K562 (cell line): ENCODE data around the gene SH3GLB2. TPM values are rescaled to one million over a fixed set of nuclear protein-coding genes. Genes with fewer than 3 reads are reported as not detected.

Experiments used
- ATAC-seq: fragments of 200-7000 bp; cut with Tn5 transposase; 3 replicates; pipeline ENCODE4 v1.9.1; 2020; ENCODE audit warnings: moderate library complexity
- BruUV-seq: library from RNA; stranded (reverse); fragments of 400-500 nt; replicated peaks from 2 replicates; lab custom pipeline; 2021; lab: Mats Ljungman, UMichigan
- CTCF ChIA-PET: fragments of 300-600 bp; formaldehyde crosslinking; extraction: SDS; loops from one replicate; lab custom pipeline; 2021; ENCODE audit warnings: low intra/inter-chr PET ratio; lab: Yijun Ruan, JAX
- POLR2A ChIA-PET: fragments of 300-600, 350-650 bp; sonication (Branson Sonifier 250); formaldehyde crosslinking; extraction: SDS; loops from one replicate; lab custom pipeline; 2021; ENCODE audit warnings: antibody characterized with exemption, inconsistent platforms; lab: Yijun Ruan, JAX
- DNase-seq, 4 experiments: peaks; one replicate each; pipeline versions ENCODE4 v3.0.0 to v3.0.0-alpha.2; 2011 to 2018; ENCODE audit warnings: low spot score in 3 of 4, mixed read lengths in 3 of 4; ENCODE audit errors: extremely low read depth in 1 of 4
- FAIRE-seq: peaks from 2 replicates; lab custom pipeline; 2011; peaks lifted over from hg19 to GRCh38; lab: Jason Lieb, UNC
- H2AFZ ChIP-seq: 2 replicates; pipeline ENCODE4 v1.6.0; 2011; ENCODE audit warnings: low read depth, low read length, control low read depth, inconsistent platforms
- H3K27ac ChIP-seq: fragments of 200-600 bp; 3 replicates; pipeline ENCODE4 v1.8.0; 2011; ENCODE audit warnings: low read depth, mild to moderate bottlenecking, control low read depth, inconsistent platforms, low read length, moderate library complexity, mixed read lengths; ENCODE audit errors: extremely low read depth
- H3K27me3 ChIP-seq, 2 experiments: fragments of 300-600 bp in 1 of 2; 2 replicates in 1 of 2; 3 replicates in 1 of 2; pipeline versions ENCODE4 v1.6.0 to v1.8.0; 2011; ENCODE audit warnings: inconsistent platforms in 2 of 2, low read length in 2 of 2, mild to moderate bottlenecking in 1 of 2, mixed read lengths in 1 of 2, moderate library complexity in 1 of 2; ENCODE audit not compliant: control insufficient read depth in 2 of 2, insufficient read depth in 2 of 2
- H3K36me3 ChIP-seq: fragments of 300-600 bp; 3 replicates; pipeline ENCODE4 v1.8.0; 2011; ENCODE audit warnings: mild to moderate bottlenecking, low read length, inconsistent platforms; ENCODE audit not compliant: control insufficient read depth, insufficient read depth
- H3K4me1 ChIP-seq, 2 experiments: fragments of 200-600 bp in 1 of 2; replicated peaks in 1 of 2; 2 replicates in 1 of 2; 3 replicates in 1 of 2; pipeline versions ENCODE4 v1.5.1 to v1.8.0; 2011; ENCODE audit warnings: inconsistent platforms in 2 of 2, low read length in 2 of 2, mild to moderate bottlenecking in 1 of 2, mixed read lengths in 1 of 2, moderate library complexity in 1 of 2; ENCODE audit not compliant: control insufficient read depth in 2 of 2, insufficient read depth in 2 of 2
- H3K4me2 ChIP-seq: 2 replicates; pipeline ENCODE4 v1.6.1; 2011; ENCODE audit warnings: low read length, control low read depth, inconsistent platforms, mixed read lengths; ENCODE audit not compliant: insufficient read depth
- H3K4me3 ChIP-seq: fragments of 200-600 bp; sonication (generic), shearing (Covaris generic); 2 replicates; pipeline ENCODE4 v1.5.1; 2016; ENCODE audit warnings: control low read depth, inconsistent platforms
- H3K79me2 ChIP-seq: fragments of 200-600 bp; 3 replicates; pipeline ENCODE4 v1.8.0; 2011; ENCODE audit warnings: low read length, inconsistent platforms; ENCODE audit not compliant: control insufficient read depth, insufficient read depth
- H3K9ac ChIP-seq, 2 experiments: 2 replicates each; pipeline versions ENCODE4 v1.6.0 to v1.6.1; 2011; ENCODE audit warnings: low read depth in 2 of 2, low read length in 2 of 2, control low read depth in 1 of 2, inconsistent platforms in 1 of 2, mild to moderate bottlenecking in 1 of 2, mixed read lengths in 1 of 2; ENCODE audit not compliant: insufficient read depth in 1 of 2
- H3K9me1 ChIP-seq: one replicate; pipeline ENCODE4 v1.6.0; 2011; ENCODE audit warnings: inconsistent platforms, mild to moderate bottlenecking, low read length, moderate library complexity; ENCODE audit not compliant: control insufficient read depth, insufficient read depth
- H3K9me3 ChIP-seq: replicated peaks from 2 replicates; pipeline ENCODE4 v1.5.1; 2011; ENCODE audit warnings: low read depth, low read length, inconsistent platforms; ENCODE audit not compliant: control insufficient read depth, insufficient read depth
- H4K20me1 ChIP-seq: replicated peaks from 2 replicates; pipeline ENCODE4 v1.6.1; 2011; ENCODE audit warnings: low read length, inconsistent platforms, mixed read lengths; ENCODE audit not compliant: control insufficient read depth, insufficient read depth
- CEBPB ChIP-seq: fragments of 450-650 bp; IDR thresholded peaks from 2 replicates; pipeline ENCODE4 v1.6.1; 2016; ENCODE audit warnings: missing genetic modification characterization, missing compliant biosample characterization
- CEBPG ChIP-seq, 3 experiments: fragments of 200-800 bp in 1 of 3; sonication (Bioruptor generic) in 1 of 3; sonication (generic) in 1 of 3; formaldehyde crosslinking in 1 of 3; IDR thresholded peaks in 2 of 3; conservative IDR thresholded peaks in 1 of 3; 2 replicates each; pipeline versions ENCODE4 v1.6.1 to v1.8.0; 2016 to 2022; ENCODE audit warnings: missing compliant biosample characterization in 2 of 3, missing genetic modification characterization in 2 of 3, mild to moderate bottlenecking in 1 of 3, missing genetic modification reagents in 1 of 3
- NRF1 ChIP-seq, 2 experiments: fragments of 450-650 bp; IDR thresholded peaks in 1 of 2; conservative IDR thresholded peaks in 1 of 2; 2 replicates each; pipeline ENCODE4 v1.6.1; 2014; ENCODE audit warnings: mild to moderate bottlenecking in 2 of 2
- RBFOX2 ChIP-seq: fragments of 200-400 bp; formaldehyde crosslinking; IDR thresholded peaks from 2 replicates; pipeline ENCODE4 v1.6.1; 2017; ENCODE audit warnings: low read depth, mild to moderate bottlenecking, low read length, moderate library complexity
- RNF2 ChIP-seq: sonication (generic); IDR thresholded peaks from 2 replicates; pipeline ENCODE4 v1.6.1; 2016
- WGBS: fragments of 100-300 bp; shearing (Covaris generic); methylation state at CpG from one replicate; pipeline ENCODE4 v1.1.6; 2016; ENCODE audit warnings: low coverage, mixed read lengths; ENCODE audit not compliant: insufficient coverage; ENCODE audit errors: missing lambda C conversion rate; 5-methylcytosine and 5-hydroxymethylcytosine counted together
- in situ Hi-C: fragments of 300-500 bp; cut with MboI; formaldehyde crosslinking; loops from 4 replicates; pipeline ENCODE4 v1.15.0; 2018; ENCODE audit warnings: inconsistent platforms, mixed read lengths
- intact Hi-C: fragments of 100-400 bp; cut with micrococcal nuclease; formaldehyde crosslinking; loops from 2 replicates; pipeline ENCODE4 v1.14.2; 2022
- polyA plus RNA-seq, 8 experiments: library from polyadenylated mRNA; depleted of rRNA in 4 of 8; stranded (reverse) in 5 of 8; unstranded in 3 of 8; fragments of >200 nt; fragmentation: Nextera tagmentation in 2 of 8; fragmentation: Illumina TruSeq in 1 of 8; extraction: Ambion mirVana in 2 of 8; extraction: Trizol in 1 of 8; gene quantifications; 2 replicates each; pipeline versions ENCODE4 v1.2.1 to v1.2.3, GENCODE V29; 2011 to 2014; ENCODE audit warnings: inconsistent platforms in 1 of 8, missing spikeins in 1 of 8
- total RNA-seq, 7 experiments: library from RNA; depleted of rRNA in 6 of 7; stranded (reverse); fragments of >200 nt in 6 of 7; fragmentation: Illumina TruSeq in 2 of 7; extraction: Trizol in 2 of 7; gene quantifications; 2 replicates each; pipeline versions ENCODE4 v1.2.1 to v1.2.3, GENCODE V29; 2011 to 2021; ENCODE audit warnings: low replicate concordance in 1 of 7

The SH3GLB2 gene
- total and polyA plus RNA-seq, 9 of the 15 experiments (the other 6 are each of a cell fraction or from before 2014, with no cell fraction given): 0.20 to 118 (median 58.8) TPM

GRCh38 chr9:129021091-129021490 lies 7.0 kb downstream of the SH3GLB2 start:
- DNase-seq: no peak
- Histone ChIP-seq H3K27me3 (no peaks in the 10 kb centered on the region), H3K4me1 (peaks cover 26 to 43% of the 10 kb centered on the region in 2 experiments), H4K20me1 (no peaks in the 10 kb centered on the region), H3K27ac (peak overlapping the region; percentile 54; the same call in 2 of the 3 replicates), H3K9me3 (no peaks in the 10 kb centered on the region), H3K9ac (peak overlapping the region in 1 of 2 experiments; percentile 32; a peak in 2 of 4 replicates), H3K36me3 (peaks cover 31% of the 10 kb centered on the region; the same call in 1 of the 3 replicates), H3K4me2 (no peak overlapping the region), H2AFZ (no peak overlapping the region), H3K79me2 (peaks cover 43% of the 10 kb centered on the region), H3K4me3 (no peak overlapping the region), H3K9me1 (peaks cover 8% of the 10 kb centered on the region)
- intact Hi-C loops: no loop called here
- no TSS peak for BruUV-seq
- no peak for FAIRE-seq
- ATAC-seq: no peak
- ChIA-PET POLR2A (interaction anchor here (0.6 to 3.0 kb wide), 3 partner anchors 12 to 55 kb away, joined by 3 to 15 read pairs (median 4); no protein-coding TSS in a partner anchor), CTCF (no interaction called here)
- in situ Hi-C loops: no loop called here
- WGBS: 76% methylated on average over 8 of the region's 8 CpGs
- no peak for TF ChIP-seq NRF1 (conservative IDR thresholded peaks at IDR 0.05 in 1 of 2, IDR thresholded peaks at IDR 0.05 in 1 of 2)
- TF ChIP-seq CEBPB: peak; percentile 59; the same call in 1 of the 2 replicates
- TF ChIP-seq RBFOX2: 0 out of 2 replicates have a peak, but pooled peaks have one; percentile 17

- POLR2A ChIA-PET: no interaction called here
- Histone ChIP-seq H3K9me1 (no peaks in the 10 kb centered on the region), H3K27ac (no peak overlapping the region), H3K4me1 (peaks cover 0 to 25% of the 10 kb centered on the region in 2 experiments; a peak in 1 of 5 replicates), H4K20me1 (no peaks in the 10 kb centered on the region), H3K36me3 (peaks cover 68% of the 10 kb centered on the region; the same call in 2 of the 3 replicates), H3K79me2 (no peaks in the 10 kb centered on the region), H3K4me3 (no peak overlapping the region), H3K9me3 (no peaks in the 10 kb centered on the region), H3K9ac (no peak overlapping the region), H3K27me3 (no peaks in the 10 kb centered on the region), H3K4me2 (no peak overlapping the region), H2AFZ (no peak overlapping the region)
- in situ Hi-C loops: no loop called here
- intact Hi-C loops: no loop called here
- FAIRE-seq: no peak
- TF ChIP-seq RNF2: no peak
- no peak for TF ChIP-seq CEBPG (CRISPR knock-in tag; IDR thresholded peaks at IDR 0.05)
- TF ChIP-seq CEBPG (tag; conservative IDR thresholded peaks at IDR 0.05 in 1 of 2, IDR thresholded peaks at IDR 0.05 in 1 of 2): peak in 1 of 2 experiments; percentile 18; a peak in 1 of 4 replicates
- TF ChIP-seq CEBPB: peak; percentile 47; the same call in 1 of the 2 replicates
- no peak for ATAC-seq
- BruUV-seq: no TSS peak
- CTCF ChIA-PET: no interaction called here
- no peak for DNase-seq
- 93% methylated on average over 5 of the region's 8 CpGs for WGBS
These were observed 13.5 kb downstream of the SH3GLB2 start for GRCh38 chr9:129014608-129015007.
